GM18505 (cell line): Measurements from ENCODE around the gene KAZN.

Experiments
- ATAC-seq: cut with Tn5 transposase; IDR thresholded peaks from one replicate; pipeline ENCODE4 v1.9.1; 2021; ENCODE audit not compliant: unreplicated experiment
- POLR2A ChIP-seq: IDR thresholded peaks from 4 replicates; pipeline ENCODE4 v1.6.1; 2011; ENCODE audit warnings: borderline replicate concordance; ENCODE audit not compliant: insufficient read depth, insufficient read length; ENCODE audit errors: extremely low read depth

Gene KAZN

GRCh38 chr1:14768582-14769304 is 170.3 kb downstream of the KAZN start:
- ATAC-seq = no peak
- no peak for TF ChIP-seq POLR2A

DNA sequence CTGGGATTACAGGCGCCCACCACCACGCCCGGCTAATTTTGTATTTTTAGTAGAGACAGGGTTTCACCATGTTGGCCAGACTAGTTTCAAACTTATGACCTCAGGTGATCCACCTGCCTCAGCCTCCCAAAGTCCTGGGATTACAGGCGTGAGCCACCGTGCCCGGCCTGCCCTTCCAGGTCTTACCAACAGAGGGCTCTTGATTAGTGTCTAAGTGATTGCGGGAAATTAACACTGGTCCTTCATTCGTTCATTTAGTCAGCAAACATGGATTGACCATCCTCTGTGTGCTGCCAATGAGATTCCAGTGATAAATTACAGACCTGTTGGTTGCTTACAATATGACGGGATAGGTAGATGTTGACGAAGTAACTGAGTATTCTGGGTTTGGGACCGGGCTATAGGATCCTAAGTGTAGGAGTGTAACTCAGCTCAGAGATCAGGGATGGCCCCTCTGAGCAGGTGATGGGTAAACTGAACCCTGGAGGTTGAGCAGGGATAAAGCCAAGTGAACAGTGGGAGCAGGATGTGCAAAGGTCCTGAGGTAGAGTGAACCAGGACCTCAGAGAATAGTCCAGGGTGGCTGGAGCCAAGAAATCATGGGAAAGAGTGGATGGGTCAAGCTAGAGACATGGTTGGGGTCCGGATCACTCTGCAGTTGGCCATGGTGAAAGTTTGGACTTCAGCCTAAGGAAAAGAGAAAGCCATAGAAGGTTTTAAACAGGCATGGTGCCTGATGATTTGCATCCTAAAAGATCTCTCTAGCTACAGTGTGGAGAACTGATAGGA is 171.2 kb downstream of the KAZN start:
- no peak for TF ChIP-seq POLR2A
- ATAC-seq = no peak

GRCh38 chr1:14773396-14774025 is 175.0 kb downstream of the KAZN start:
- TF ChIP-seq POLR2A = no peak
- ATAC-seq = no peak

GRCh38 chr1:14774225-14774624 is 175.7 kb downstream of the KAZN start:
- no peak for ATAC-seq

DNA sequence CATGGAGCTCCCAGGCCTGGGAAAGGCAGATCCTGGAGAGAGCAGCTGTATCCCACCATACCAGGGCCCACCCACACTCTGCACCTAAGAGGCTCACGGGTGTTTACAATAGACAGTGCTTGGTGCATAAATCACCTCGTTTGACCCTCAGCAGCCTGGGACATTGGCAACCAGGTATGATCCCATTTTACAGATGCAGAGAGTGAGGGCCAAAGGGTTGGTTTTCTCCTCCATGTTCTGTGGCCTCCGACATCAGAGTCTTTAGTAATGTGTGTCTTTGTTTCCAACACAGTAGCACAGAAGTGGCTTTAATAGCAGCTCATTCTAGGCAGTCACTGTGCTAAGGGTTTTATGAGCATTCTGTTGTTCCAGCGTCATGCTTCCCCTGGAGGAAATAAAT is 176.5 kb downstream of the KAZN start:
- no peak for TF ChIP-seq POLR2A
- no peak for ATAC-seq

More at GRCh38 chr1:14774225-14774624, 175.7 kb downstream of the KAZN start:
- no peak for TF ChIP-seq POLR2A

- TF ChIP-seq POLR2A = no peak
- ATAC-seq = no peak
Measured at GRCh38 chr1:14775434-14775833, 176.9 kb downstream of the KAZN start.

DNA sequence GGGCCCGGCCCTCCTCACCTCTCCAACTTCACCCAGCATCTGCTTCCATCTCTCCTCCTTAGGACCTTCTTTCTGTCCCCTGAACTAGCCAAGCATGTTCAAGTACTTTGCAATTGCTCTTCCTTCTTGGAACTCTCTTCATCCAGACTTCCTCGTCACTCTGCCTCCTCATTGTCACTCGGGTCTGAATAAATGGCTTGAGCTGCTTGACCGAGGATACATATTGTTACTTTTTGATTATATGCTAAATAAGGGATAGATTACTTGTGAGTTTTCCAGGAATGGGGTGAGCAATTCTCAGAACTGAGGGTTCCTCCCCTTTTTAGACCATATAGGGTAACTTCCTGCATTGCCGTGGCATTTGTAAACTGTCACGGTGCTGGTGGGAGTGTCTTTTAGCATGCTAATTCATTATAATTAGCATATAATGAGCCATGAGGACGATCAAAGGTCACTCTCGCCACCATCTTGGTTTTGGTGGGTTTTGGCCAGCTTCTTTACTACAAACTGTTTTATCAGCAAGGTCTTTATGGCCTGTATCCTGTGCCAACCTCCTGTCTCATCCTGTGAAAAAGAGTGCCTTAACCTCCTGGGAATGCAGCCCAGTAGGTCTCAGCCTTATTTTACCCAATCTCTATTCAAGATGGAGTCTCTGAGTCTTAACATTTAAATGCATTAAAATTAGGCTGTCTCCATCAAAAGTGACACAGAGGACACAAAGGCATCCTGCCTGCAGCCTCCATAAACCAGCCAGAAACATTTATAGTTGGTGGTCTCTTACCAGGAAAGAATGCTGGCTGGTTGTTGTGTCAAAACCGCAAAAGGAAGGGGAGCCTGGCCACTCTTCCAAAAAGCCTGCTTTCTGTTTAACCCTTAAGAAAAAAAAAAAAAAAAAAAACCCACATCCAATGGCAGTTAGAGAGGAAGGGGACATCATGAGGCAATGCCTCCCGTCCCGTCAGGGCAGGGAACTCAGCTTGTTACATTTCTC is 179.3 kb downstream of the KAZN start:
- no peak for TF ChIP-seq POLR2A
- ATAC-seq = no peak

DNA sequence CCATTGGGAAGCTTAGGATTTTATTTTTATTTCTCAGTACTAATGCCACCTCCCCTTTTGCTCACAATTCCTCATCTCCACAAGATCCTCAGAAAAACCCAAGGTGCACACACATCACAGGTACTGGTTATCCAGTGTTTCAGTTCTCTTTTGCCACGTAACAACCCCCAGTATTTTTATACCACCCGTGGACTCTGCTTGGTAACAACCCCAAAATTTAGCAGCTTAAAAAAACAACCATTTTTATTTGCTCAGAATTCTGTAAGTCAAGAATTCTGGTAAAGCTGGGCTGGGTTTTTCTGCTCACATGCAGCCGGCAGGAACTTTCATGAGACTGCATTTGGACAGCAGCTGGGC is 180.0 kb downstream of the KAZN start:
- TF ChIP-seq POLR2A = no peak
- ATAC-seq = no peak

DNA sequence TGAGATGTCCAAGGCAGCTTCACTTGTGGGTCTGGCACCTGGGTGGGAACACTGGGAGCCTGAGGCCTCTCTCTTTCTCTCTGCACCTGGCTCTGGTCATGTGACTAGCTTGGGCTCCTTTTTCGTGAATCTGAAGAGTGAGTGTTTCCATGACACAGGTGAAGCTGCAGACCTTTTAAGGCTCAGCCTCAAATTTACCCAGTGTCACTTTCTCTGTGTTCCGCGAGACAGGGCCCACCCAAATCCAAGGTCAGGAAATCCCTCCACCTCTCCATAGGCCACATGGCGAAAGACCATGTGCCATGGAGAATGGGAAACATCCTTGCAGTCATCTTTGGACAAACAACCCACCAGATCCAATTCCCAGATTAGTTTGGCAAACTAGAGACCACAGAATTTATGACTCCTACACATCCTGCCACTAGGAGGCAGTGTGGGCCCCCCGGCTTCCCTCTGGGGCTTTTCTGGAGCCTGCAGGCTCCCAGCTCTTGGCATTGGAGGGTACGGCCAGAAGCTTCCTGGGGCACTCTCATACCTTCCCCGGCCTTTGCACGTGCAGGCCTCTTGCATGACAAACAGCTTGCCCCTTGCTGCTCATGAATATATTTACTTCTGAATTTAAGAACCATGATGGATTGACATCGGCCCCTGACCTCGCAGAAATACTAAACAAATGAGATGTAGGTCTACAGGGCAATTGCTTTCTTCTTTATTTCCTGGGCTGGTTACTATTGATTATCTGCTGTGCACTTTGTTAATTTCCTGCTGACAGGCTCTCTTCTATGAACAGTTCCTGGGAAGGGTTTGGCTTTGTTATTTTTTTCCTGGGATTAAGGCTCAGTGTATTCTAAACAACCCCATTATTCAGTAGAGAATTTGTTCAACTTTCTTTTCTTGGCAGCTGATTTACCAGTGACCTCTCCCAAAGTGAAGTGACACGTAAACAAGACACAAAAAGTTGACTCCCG is 180.7 kb downstream of the KAZN start:
- ATAC-seq = no peak
- no peak for TF ChIP-seq POLR2A

- ATAC-seq = no peak
- TF ChIP-seq POLR2A = no peak
Measured at GRCh38 chr1:14780271-14780670, 181.8 kb downstream of the KAZN start.

DNA sequence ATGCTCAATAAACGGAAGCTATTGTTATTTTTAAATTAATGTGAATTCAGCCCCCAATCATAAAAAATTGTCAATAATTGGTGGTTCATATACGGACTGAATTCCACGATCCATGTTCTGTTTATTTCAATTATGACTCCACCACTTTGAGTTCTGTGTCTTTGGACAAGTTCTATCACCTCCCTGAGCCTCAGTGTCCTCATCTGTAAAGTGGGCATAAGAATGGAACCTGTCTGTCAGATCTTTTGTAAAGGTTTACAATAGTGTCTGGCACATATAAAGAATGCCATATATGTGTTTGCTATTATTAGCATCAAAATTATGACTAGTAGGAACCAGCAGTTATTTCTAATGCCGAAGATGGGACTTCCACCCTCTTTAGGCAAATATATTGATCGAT is 183.3 kb downstream of the KAZN start:
- no peak for ATAC-seq
- no peak for TF ChIP-seq POLR2A
